Endodermal cell (in vitro differentiated cells): ENCODE data around the gene TMEM272. TPM values are rescaled to one million over a fixed set of nuclear protein-coding genes. Genes with fewer than 3 reads are reported as not detected.

Experiments
- DNase-seq: peaks from one replicate; pipeline ENCODE4 v3.0.0-alpha.2; 2017
- H3K27ac ChIP-seq: 2 replicates; pipeline ENCODE4 v1.5.1; 2013; ENCODE audit warnings: mild to moderate bottlenecking, low read depth, low read length, moderate library complexity
- H3K27me3 ChIP-seq: 2 replicates; pipeline ENCODE4 v1.6.1; 2013; ENCODE audit warnings: mild to moderate bottlenecking, low read length, moderate library complexity; ENCODE audit not compliant: insufficient read depth, control insufficient read depth, poor library complexity, severe bottlenecking
- H3K36me3 ChIP-seq: 2 replicates; pipeline ENCODE4 v1.7.0; 2013; ENCODE audit warnings: mild to moderate bottlenecking, low read length, moderate library complexity; ENCODE audit not compliant: control insufficient read depth, insufficient read depth
- H3K4me1 ChIP-seq: one replicate; pipeline ENCODE4 v1.7.0; 2013; ENCODE audit warnings: low read length; ENCODE audit not compliant: control insufficient read depth, insufficient read depth
- H3K4me3 ChIP-seq: 2 replicates; pipeline ENCODE4 v1.5.1; 2013; ENCODE audit warnings: mild to moderate bottlenecking, low read length, moderate library complexity
- H3K9ac ChIP-seq: 2 replicates; pipeline ENCODE4 v1.6.1; 2013; ENCODE audit warnings: mild to moderate bottlenecking, low read length, moderate library complexity; ENCODE audit not compliant: poor library complexity, severe bottlenecking; ENCODE audit errors: extremely low read depth
- H3K9me3 ChIP-seq: 2 replicates; pipeline ENCODE4 v1.6.1; 2013; ENCODE audit warnings: mild to moderate bottlenecking, low read length, moderate library complexity; ENCODE audit not compliant: control insufficient read depth
- H3K27ac Mint-ChIP-seq: 2 replicates; pipeline ENCODE4 v1.8.0; 2020; ENCODE audit warnings: mixed read lengths
- H3K27me3 Mint-ChIP-seq: 2 replicates; pipeline ENCODE4 v1.8.0; 2021; ENCODE audit warnings: mild to moderate bottlenecking, mixed read lengths; ENCODE audit not compliant: insufficient read depth
- H3K36me3 Mint-ChIP-seq: 2 replicates; pipeline ENCODE4 v1.8.0; 2020; ENCODE audit warnings: low read depth, mixed read lengths
- H3K4me1 Mint-ChIP-seq: 2 replicates; pipeline ENCODE4 v1.8.0; 2020; ENCODE audit warnings: mixed read lengths
- H3K4me3 Mint-ChIP-seq: 2 replicates; pipeline ENCODE4 v1.8.0; 2020; ENCODE audit warnings: mild to moderate bottlenecking, moderate library complexity, mixed read lengths
- H3K9me3 Mint-ChIP-seq: 2 replicates; pipeline ENCODE4 v1.8.0; 2020; ENCODE audit warnings: mild to moderate bottlenecking, mixed read lengths
- CTCF ChIP-seq: fragments of 200-600 bp; sonication (generic); conservative IDR thresholded peaks from 2 replicates; pipeline ENCODE4 v1.5.0; 2021; ENCODE audit warnings: antibody characterized with exemption, mild to moderate bottlenecking
- WGBS, 2 experiments: methylation state at CpG; one replicate each; pipeline versions ENCODE4 v1.1.5 to v1.1.7; 2013; ENCODE audit warnings: missing lambda C conversion rate in 2 of 2, mixed read lengths in 1 of 2; ENCODE audit not compliant: insufficient coverage in 1 of 2, insufficient read length in 1 of 2; 5-methylcytosine and 5-hydroxymethylcytosine counted together
- total RNA-seq, 2 donors: library from RNA; stranded (reverse); fragmentation: NEBNext Ultra II Directional in 1 of 2; extraction: Animal tissue kit (Norgen Biotek cat#: 25700) in 1 of 2; gene quantifications; 2 replicates in 1 of 2; 3 replicates in 1 of 2; pipeline ENCODE4 v1.2.1, GENCODE V29; 2021

The TMEM272 gene
- total RNA-seq, 2 donors from 2014 or later, result 0.62 TPM

- DNase-seq, result no peak
- Mint-ChIP-seq H3K4me1 (peaks cover 28% of the 10 kb centered on the region), H3K9me3 (no peaks in the 10 kb centered on the region), H3K27me3 (no peaks in the 10 kb centered on the region), H3K36me3 (no peaks in the 10 kb centered on the region), H3K4me3 (no peak overlapping the region), H3K27ac (no peak overlapping the region)
- 86 to 100% methylated on average over 1 to 3 of the region's 3 CpGs for WGBS, 2 experiments
- Histone ChIP-seq H3K36me3 (no peaks in the 10 kb centered on the region), H3K9me3 (no peaks in the 10 kb centered on the region), H3K9ac (no peak overlapping the region), H3K27ac (no peak overlapping the region), H3K4me1 (peaks cover 11% of the 10 kb centered on the region), H3K27me3 (no peaks in the 10 kb centered on the region), H3K4me3 (no peak overlapping the region)
- TF ChIP-seq CTCF, result no peak
Observed at GRCh38 chr13:51837016-51837415, 8.0 kb downstream of the TMEM272 start.

DNA sequence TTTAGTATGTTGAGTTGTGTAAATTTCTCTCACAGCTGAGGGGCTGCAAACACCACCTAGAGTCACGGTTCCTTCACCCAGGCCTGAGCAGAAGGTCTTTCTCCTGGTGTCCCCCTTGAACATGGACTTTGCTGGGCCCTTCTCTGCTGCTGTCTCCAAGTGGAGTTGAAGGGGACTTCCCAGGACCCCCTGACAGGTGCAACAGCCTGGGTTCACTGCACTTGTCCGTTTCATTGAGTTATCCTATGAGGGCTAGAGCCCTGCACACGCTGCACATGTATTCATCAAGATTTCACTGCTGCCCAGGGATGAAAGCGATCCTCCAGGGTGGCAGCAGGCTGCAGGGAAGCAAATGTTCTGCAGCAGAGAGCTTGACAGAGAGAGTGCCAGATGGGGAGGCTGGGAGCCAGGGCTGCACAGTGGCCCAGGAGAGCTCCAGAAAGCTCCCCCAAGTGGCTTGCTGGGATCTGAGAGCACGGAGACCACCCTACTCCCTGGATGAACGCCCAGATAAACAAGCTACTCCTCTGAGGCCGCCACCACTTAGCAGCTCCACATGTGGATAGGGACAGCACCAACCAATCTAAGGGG is 10.3 kb downstream of the TMEM272 start:
- H3K9me3 Mint-ChIP-seq, result no peaks in the 10 kb centered on the region
- no peak for DNase-seq

GRCh38 chr13:51833980-51834379 is 11.0 kb downstream of the TMEM272 start:
- no peak for DNase-seq
- H3K27ac Mint-ChIP-seq, result no peak overlapping the region
- Histone ChIP-seq H3K36me3 (no peaks in the 10 kb centered on the region), H3K4me3 (no peak overlapping the region), H3K4me1 (peaks cover 4% of the 10 kb centered on the region), H3K27me3 (no peaks in the 10 kb centered on the region), H3K9ac (no peak overlapping the region), H3K27ac (no peak overlapping the region), H3K9me3 (no peaks in the 10 kb centered on the region)
- no peak overlapping the region for H3K4me3 Mint-ChIP-seq
- no peaks in the 10 kb centered on the region for H3K36me3 Mint-ChIP-seq
- no peaks in the 10 kb centered on the region for H3K27me3 Mint-ChIP-seq
- 94 to 98% methylated on average over 5 to 9 of the region's 10 CpGs for WGBS, 2 experiments
- no peak for TF ChIP-seq CTCF
- peaks cover 20% of the 10 kb centered on the region for H3K4me1 Mint-ChIP-seq
- H3K9me3 Mint-ChIP-seq, result no peaks in the 10 kb centered on the region

More for the DNA sequence above, 10.3 kb downstream of the TMEM272 start:
- no peaks in the 10 kb centered on the region for H3K27me3 Mint-ChIP-seq
- Histone ChIP-seq H3K36me3 (no peaks in the 10 kb centered on the region), H3K27ac (no peak overlapping the region), H3K9ac (no peak overlapping the region), H3K9me3 (no peaks in the 10 kb centered on the region), H3K4me1 (peaks cover 4% of the 10 kb centered on the region), H3K27me3 (no peaks in the 10 kb centered on the region), H3K4me3 (no peak overlapping the region)
- TF ChIP-seq CTCF, result no peak
- H3K4me3 Mint-ChIP-seq, result no peak overlapping the region
- no peaks in the 10 kb centered on the region for H3K36me3 Mint-ChIP-seq
- peaks cover 20% of the 10 kb centered on the region for H3K4me1 Mint-ChIP-seq
- 84 to 85% methylated on average over 4 to 7 of the region's 7 CpGs for WGBS, 2 experiments
- no peak overlapping the region for H3K27ac Mint-ChIP-seq
